Left forelimb (tissue), 1 donor: Measurements from ENCODE around the gene ATXN1L.
"Not testable (repeated sequence)": the region's sequence is repeated elsewhere in the genome, so short reads cannot be mapped to it uniquely, and the experiment has no call there.

Experiments
- DNase-seq: peaks from one replicate; pipeline ENCODE4 v3.0.0-alpha.2; 2018; ENCODE audit warnings: low spot score

Gene ATXN1L

GRCh38 chr16:71894229-71894920 is 48.6 kb downstream of the ATXN1L start:
- DNase-seq: peak; percentile 67

DNA sequence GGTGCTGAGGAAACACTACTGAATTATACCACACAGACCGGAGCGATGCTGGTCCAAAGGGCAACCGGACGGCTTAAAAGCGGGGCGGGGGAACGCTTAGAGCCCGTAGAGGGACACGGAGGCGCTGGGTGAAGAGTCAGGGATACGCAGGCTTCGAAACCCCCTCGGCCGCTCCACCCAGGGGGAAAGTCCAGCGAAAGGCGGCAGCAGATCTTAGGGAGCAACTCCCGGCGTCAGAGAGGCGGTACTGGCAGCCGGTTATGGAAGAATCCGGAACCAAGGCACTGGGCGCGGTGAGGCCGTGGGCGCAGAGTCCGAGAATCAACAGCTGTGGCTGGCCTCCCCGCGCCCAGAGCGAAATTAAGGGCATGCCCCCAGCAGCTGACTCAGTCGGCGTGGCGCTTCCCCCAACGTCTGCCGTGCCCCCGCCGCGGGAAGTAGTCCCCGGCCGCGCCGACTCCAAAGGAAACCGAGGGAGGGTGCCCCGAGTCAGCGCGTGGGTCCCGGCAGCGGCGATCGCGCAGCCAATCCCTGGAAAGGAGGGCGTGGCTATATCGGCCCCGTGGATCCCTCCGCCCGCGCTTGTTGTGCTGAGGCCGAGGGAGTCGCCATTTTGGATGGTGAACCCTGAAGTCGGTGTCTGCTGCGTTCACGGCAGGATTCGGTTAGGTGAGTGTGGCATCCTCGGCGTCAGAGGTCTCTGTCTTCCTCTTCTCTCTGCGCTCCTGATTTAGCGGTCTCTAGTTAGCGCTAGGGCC is 49.3 kb downstream of the ATXN1L start, which contains the start of gene IST1:
Gene IST1, plus strand, starts transcription at position 611 of the 758 bp plus-strand sequence. CDS start 20,110 bp downstream, outside the sequence.
- DNase-seq: peak; percentile 99

- DNase-seq: no peak
Measured at GRCh38 chr16:71895679-71896365, 50.0 kb downstream of the ATXN1L start.

DNA sequence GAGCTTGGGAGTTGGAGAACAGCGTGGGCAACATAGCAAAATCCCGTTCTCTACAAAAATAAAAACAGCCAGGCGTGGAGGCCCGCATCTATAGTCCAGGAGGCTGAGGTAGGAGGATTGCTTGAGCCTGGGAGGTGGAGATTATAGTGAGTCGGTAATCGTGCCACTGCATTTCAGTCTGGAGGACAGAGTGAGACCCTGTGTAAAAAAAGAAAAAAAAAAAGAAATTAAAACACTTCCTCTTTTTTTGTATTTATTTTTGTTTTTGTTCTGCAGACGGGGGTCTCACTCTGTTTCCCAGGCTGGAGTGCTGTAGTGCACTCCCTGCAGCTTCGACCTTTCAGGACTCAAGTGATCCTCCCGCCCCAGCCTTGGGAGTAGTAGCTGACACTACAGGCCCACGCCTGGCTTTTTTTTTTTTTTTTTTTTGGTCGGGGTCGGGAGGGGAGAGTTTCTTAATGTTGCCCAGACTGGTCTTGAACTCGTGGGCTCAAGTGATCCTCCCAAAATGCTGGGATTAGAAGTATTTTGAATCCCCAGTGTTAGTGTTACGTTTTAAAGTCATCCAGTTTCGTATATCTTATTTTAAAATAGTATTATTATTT is 51.1 kb downstream of the ATXN1L start:
- no peak for DNase-seq

GRCh38 chr16:71899171-71899570 is 53.4 kb downstream of the ATXN1L start:
- no peak for DNase-seq

- DNase-seq: no peak
Measured at GRCh38 chr16:71902656-71903365, 57.0 kb downstream of the ATXN1L start.

DNA sequence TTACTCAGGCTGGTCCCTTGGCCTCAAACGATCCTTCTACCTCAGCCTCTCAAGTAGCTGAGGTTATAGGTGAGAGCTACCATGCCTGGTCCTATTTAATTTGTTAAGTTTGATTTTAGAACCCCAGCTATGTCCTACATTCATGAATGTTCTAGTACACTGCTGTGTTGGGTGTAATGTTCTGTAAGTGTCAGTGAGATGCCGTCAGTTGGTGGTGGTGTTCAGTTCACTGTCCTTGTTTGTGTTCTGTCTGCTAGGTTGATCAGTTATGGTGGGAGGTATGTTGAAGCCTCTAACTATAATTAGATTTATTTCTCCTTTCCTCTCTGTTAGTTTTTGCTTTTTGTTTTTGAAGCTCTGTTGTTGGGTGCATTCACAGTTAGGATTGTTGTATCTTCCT is 57.8 kb downstream of the ATXN1L start:
- no peak for DNase-seq

GRCh38 chr16:71904239-71904638 is 58.5 kb downstream of the ATXN1L start:
- no peak for DNase-seq

DNA sequence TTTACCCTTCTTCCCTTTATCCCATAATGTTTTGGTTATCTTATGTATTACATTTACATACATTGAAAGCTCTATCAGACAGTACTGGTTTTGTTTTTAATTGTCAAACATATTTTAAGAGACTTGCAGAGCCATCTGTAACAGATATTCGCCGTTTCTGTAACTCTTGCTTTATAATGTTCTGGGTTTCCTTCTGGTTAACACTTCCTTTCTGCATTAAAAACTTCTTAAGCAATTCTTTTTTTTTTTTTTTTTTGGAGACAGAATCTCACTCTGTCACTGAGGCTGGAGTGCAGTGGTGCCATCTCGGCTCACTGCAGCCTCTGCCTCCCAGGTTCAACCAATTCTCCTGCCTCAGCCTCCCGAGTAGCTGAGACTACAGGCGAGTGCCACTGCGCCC is 60.0 kb downstream of the ATXN1L start:
- not testable (repeated sequence) for DNase-seq
